Measurements from ENCODE around the gene POGK.
A peak's percentile ranks its signal among the peaks of the same experiment; 100 is the strongest.

POGK gene

DNA sequence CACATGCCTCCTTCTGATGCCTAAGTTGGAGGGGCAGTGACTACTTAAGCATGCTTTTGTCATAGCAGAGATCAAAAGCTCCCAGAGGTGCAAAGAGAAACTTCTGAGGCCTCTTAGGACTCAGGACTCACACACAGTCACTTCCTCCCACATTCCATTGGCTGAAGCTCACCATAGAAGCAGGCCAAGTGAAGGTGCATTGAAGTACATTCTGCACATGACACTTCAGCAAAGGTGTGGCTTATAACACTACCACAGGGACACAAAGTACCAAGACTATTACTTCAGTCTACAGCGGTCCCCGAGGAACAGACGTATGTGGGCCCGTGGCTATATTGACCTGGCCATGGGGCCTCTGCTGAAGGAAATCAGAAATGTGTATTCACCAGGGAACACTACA lies 2.5 kb upstream of the POGK start:
- H3K4me3 ChIP-seq (ENCODE audit: insufficient read depth, low read depth, low read length, poor library complexity, severe bottlenecking): no peak overlapping the region

DNA sequence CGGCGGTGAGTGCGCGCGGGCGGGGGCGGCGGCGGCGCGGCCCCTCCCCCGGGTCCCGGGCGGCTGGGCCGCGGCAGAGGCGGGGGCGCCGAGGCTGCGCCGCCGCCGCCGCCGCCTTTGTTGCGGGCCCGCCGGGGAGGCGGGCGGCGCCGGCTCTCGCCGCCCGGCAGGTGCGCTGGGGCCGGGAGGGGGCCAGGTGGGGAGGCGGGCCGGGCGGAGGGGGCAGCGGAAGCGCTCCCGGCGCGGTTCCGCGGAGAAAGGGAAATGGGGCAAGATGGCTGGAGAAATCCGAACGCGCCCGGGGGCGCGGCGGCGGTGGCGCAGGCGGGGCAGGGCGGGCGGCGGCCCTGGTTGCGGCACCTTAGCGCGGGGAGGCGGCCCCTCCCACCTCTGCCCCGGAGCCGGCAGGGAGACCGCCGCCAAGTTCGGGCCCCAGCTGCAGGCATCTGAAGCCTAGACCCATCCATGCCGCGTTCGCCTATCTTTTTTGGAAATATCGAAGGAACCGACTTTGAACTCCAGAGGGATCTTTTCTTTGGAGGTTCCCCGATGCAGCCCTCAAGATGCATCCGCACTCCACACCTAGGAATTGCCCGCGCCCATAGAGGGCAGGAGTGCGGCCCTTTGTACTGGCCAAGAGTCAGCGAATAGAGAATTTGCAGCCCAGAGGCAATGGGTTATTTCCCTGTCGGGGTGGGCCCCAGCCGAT lies 479 bp downstream of the POGK start:
- Histone ChIP-seq H3K27ac (ENCODE audit: insufficient read depth, low read length, poor library complexity, severe bottlenecking) (peak overlapping the region; percentile 85), H3K4me1 (ENCODE audit: control insufficient read depth, insufficient read depth, low read length, poor library complexity, severe bottlenecking) (peaks cover 20% of the 10 kb centered on the region)

More for the DNA sequence above, 2.5 kb upstream of the POGK start:
- Histone ChIP-seq H3K36me3 (ENCODE audit: control insufficient read depth, insufficient read depth, low read length) (peaks cover 2% of the 10 kb centered on the region), H3K9me3 (ENCODE audit: control insufficient read depth, low read length) (no peaks in the 10 kb centered on the region), H3K27ac (ENCODE audit: insufficient read depth, low read length, poor library complexity, severe bottlenecking) (no peak overlapping the region), H3K27me3 (replicated peaks; ENCODE audit: control insufficient read depth, insufficient read depth, low read length, poor library complexity, severe bottlenecking) (no peaks in the 10 kb centered on the region), H3K4me1 (ENCODE audit: control insufficient read depth, insufficient read depth, low read length, poor library complexity, severe bottlenecking) (peaks cover 20% of the 10 kb centered on the region)
- no peak for DNase-seq

DNA sequence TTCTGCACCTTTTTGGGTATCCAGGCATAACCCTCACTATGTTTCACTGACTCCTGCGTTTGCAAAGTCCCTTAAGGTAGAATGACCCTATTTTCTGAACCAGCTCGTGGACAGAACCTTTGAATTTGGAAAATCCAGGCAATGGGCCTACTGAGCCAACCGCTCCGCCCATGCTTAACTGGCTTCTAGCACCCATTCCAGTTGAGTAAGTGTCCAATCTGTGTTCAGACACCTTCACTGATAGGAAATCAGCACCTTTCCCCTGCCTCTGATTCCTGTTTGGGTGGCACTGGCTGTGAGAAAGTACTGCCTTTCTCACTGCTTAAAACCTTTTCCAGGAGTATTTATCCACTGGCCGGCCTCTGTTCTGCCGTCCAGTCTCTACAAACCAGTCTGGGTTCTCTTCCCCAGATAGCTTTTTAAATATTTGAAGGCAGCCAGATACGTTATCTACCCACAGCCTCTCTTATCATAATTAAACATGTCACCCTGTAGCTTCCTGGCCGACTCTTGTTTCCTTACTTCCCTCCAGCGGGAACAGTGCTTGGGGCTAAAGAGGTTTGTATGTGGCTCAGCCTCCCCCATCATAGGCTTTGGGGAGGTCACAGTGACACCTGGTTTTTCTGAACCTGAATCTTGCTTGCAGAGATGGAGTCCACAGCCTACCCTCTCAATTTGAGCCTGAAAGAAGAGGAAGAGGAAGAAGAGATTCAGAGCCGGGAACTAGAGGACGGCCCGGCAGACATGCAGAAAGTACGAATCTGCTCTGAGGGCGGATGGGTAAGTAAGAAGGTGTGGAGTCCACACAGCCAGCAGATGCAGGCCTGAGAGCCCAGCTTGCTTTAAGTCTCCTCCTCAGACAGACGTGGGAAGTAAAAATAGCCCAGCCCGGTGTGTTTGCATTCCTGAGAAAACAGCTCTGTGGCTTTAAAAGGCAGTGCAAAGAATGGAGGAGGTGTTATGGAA lies 1.3 kb downstream of the POGK start:
- Histone ChIP-seq H3K9me3 (ENCODE audit: control insufficient read depth, low read length) (no peaks in the 10 kb centered on the region), H3K4me1 (ENCODE audit: control insufficient read depth, insufficient read depth, low read length, poor library complexity, severe bottlenecking) (peaks cover 20% of the 10 kb centered on the region), H3K4me3 (ENCODE audit: insufficient read depth, low read depth, low read length, poor library complexity, severe bottlenecking) (peak overlapping the region; percentile 66), H3K36me3 (ENCODE audit: control insufficient read depth, insufficient read depth, low read length) (peaks cover 34% of the 10 kb centered on the region), H3K27me3 (replicated peaks; ENCODE audit: control insufficient read depth, insufficient read depth, low read length, poor library complexity, severe bottlenecking) (no peaks in the 10 kb centered on the region), H3K27ac (ENCODE audit: insufficient read depth, low read length, poor library complexity, severe bottlenecking) (peak overlapping the region; percentile 72)
- DNase-seq: no peak

More for the DNA sequence above, 479 bp downstream of the POGK start:
- no peaks in the 10 kb centered on the region for H3K9me3 ChIP-seq (ENCODE audit: control insufficient read depth, low read length)
- no peaks in the 10 kb centered on the region for H3K27me3 ChIP-seq (replicated peaks; ENCODE audit: control insufficient read depth, insufficient read depth, low read length, poor library complexity, severe bottlenecking)
- peak; percentile 51 to 53 (median 53) for DNase-seq
- peak overlapping the region; percentile 66 for H3K4me3 ChIP-seq (ENCODE audit: insufficient read depth, low read depth, low read length, poor library complexity, severe bottlenecking)
- H3K36me3 ChIP-seq (ENCODE audit: control insufficient read depth, insufficient read depth, low read length): peaks cover 26% of the 10 kb centered on the region

DNA sequence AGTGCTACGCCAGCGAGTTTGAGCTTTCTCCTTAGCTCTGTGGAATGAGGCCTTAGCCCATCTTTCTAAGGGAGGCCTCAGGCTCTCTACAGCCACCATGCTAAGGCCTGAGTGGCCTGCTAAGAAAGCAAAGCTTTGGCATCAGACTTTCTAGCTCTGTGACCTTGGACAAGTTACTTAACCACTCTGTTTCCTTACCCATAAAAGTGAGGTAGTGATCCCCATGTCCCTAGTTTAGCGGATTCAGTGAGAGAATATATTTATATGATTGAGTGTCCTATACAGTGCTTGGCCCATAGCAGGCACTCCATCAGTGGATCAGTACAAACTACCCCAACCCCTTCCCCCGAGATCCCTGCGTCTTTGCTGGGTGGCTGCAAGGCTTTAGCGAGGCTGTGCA lies 4.0 kb downstream of the POGK start:
- Histone ChIP-seq H3K27ac (ENCODE audit: insufficient read depth, low read length, poor library complexity, severe bottlenecking) (no peak overlapping the region), H3K36me3 (ENCODE audit: control insufficient read depth, insufficient read depth, low read length) (peaks cover 61% of the 10 kb centered on the region), H3K4me1 (ENCODE audit: control insufficient read depth, insufficient read depth, low read length, poor library complexity, severe bottlenecking) (peaks cover 20% of the 10 kb centered on the region), H3K9me3 (ENCODE audit: control insufficient read depth, low read length) (no peaks in the 10 kb centered on the region), H3K4me3 (ENCODE audit: insufficient read depth, low read depth, low read length, poor library complexity, severe bottlenecking) (no peak overlapping the region), H3K27me3 (replicated peaks; ENCODE audit: control insufficient read depth, insufficient read depth, low read length, poor library complexity, severe bottlenecking) (no peaks in the 10 kb centered on the region)
- DNase-seq: no peak

DNA sequence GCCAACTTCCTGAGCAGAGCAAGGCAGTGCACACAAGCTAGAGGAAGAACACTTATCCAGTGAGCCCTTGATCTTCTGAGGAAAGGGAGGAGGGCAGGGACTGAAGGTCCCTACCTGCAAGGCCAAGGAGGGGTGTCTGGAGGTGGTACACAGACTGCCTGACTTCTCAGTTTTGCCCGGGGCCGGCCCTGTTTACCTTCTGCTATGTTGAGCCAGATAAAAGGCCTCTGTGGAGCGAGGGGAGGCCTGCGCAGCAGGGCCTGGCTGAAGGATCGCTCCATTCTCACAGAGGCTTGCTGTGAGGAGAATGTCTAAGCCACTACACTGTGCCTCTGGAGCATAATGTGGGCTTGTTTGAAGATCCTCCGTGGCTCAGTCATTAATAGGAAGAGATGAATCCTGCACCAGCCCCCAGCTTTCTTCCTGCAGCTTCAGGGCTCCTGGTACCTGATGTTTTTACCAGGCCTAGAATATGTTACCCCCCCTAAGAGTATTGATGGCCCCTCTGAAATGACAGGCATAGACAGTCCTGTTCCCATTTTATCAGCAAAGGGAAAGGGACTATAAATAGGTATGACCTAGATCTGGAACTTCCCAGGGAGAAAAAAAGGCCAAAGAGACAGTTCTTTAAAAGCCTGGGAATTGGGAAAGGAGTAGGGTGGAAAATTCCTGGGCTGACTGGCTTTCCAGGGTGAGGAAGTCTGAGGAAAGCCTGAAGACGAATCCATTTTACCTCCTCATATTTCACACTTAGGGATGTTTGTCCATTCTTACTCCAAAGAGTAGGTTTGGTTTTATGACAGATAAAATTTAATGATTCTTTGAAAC lies 4.7 kb downstream of the POGK start:
- no peaks in the 10 kb centered on the region for H3K27me3 ChIP-seq (replicated peaks; ENCODE audit: control insufficient read depth, insufficient read depth, low read length, poor library complexity, severe bottlenecking)
- DNase-seq: no peak
- H3K4me3 ChIP-seq (ENCODE audit: insufficient read depth, low read depth, low read length, poor library complexity, severe bottlenecking): no peak overlapping the region
- peaks cover 13% of the 10 kb centered on the region for H3K4me1 ChIP-seq (ENCODE audit: control insufficient read depth, insufficient read depth, low read length, poor library complexity, severe bottlenecking)
- H3K36me3 ChIP-seq (ENCODE audit: control insufficient read depth, insufficient read depth, low read length): peaks cover 68% of the 10 kb centered on the region
- H3K9me3 ChIP-seq (ENCODE audit: control insufficient read depth, low read length): no peaks in the 10 kb centered on the region
- H3K27ac ChIP-seq (ENCODE audit: insufficient read depth, low read length, poor library complexity, severe bottlenecking): no peak overlapping the region

DNA sequence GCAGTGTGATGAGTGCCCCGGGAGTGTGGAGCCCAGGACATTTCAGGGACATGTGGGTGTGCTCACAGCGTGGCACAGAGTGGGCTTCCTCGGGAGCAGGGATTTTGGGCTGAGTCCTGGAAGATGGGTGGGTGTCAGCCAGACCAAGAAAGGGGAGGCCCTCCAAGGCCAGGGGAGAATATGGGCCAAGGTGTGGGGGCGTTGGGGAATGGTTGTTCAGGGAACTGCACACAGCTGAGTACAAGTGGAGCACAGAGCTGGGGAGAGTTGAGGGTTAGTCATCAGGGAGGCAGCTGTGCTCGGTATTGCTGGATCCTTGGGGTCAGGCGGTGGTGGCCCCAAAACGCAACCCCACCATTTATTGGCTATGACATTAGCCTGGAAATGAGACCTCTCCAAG lies 5.5 kb downstream of the POGK start:
- no peak overlapping the region for H3K4me3 ChIP-seq (ENCODE audit: insufficient read depth, low read depth, low read length, poor library complexity, severe bottlenecking)
- no peak overlapping the region for H3K27ac ChIP-seq (ENCODE audit: insufficient read depth, low read length, poor library complexity, severe bottlenecking)
- no peaks in the 10 kb centered on the region for H3K9me3 ChIP-seq (ENCODE audit: control insufficient read depth, low read length)
- H3K4me1 ChIP-seq (ENCODE audit: control insufficient read depth, insufficient read depth, low read length, poor library complexity, severe bottlenecking): peaks cover 11% of the 10 kb centered on the region
- no peaks in the 10 kb centered on the region for H3K27me3 ChIP-seq (replicated peaks; ENCODE audit: control insufficient read depth, insufficient read depth, low read length, poor library complexity, severe bottlenecking)
- peaks cover 76% of the 10 kb centered on the region for H3K36me3 ChIP-seq (ENCODE audit: control insufficient read depth, insufficient read depth, low read length)
- DNase-seq: no peak

DNA sequence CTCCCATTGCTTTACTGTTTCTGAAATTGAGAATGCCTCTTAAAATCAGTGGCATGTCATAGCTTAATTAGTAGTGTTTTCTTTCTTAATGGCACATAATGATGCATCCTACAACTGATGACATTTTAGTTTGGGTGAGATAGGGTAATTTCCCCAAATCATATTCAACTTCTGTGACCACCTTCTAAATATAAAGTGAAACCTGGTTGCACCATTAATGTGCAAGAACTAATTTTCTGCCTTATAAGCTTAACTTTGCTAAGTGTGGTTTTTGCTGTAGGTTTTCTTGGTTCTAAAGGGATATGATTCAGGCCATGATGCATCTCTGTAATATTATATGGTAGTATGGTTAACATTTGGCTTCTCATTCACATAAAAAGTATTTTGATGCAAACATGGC lies 8.9 kb downstream of the POGK start:
- DNase-seq: no peak
- Histone ChIP-seq H3K4me3 (ENCODE audit: insufficient read depth, low read depth, low read length, poor library complexity, severe bottlenecking) (no peak overlapping the region), H3K4me1 (ENCODE audit: control insufficient read depth, insufficient read depth, low read length, poor library complexity, severe bottlenecking) (no peaks in the 10 kb centered on the region), H3K27me3 (replicated peaks; ENCODE audit: control insufficient read depth, insufficient read depth, low read length, poor library complexity, severe bottlenecking) (no peaks in the 10 kb centered on the region), H3K36me3 (ENCODE audit: control insufficient read depth, insufficient read depth, low read length) (peaks cover 82% of the 10 kb centered on the region), H3K27ac (ENCODE audit: insufficient read depth, low read length, poor library complexity, severe bottlenecking) (no peak overlapping the region), H3K9me3 (ENCODE audit: control insufficient read depth, low read length) (no peaks in the 10 kb centered on the region)

DNA sequence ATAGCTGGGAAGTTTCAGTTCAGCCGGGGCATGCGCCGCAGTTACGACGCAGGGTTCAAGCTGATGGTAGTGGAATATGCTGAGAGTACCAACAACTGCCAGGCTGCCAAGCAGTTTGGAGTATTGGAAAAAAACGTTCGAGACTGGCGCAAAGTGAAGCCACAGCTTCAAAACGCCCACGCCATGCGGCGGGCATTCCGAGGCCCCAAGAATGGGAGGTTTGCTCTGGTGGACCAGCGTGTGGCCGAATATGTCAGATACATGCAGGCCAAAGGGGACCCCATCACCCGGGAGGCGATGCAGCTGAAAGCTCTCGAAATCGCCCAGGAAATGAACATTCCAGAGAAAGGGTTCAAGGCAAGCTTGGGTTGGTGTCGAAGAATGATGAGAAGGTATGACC lies 9.9 kb downstream of the POGK start:
- Histone ChIP-seq H3K4me3 (ENCODE audit: insufficient read depth, low read depth, low read length, poor library complexity, severe bottlenecking) (no peak overlapping the region), H3K4me1 (ENCODE audit: control insufficient read depth, insufficient read depth, low read length, poor library complexity, severe bottlenecking) (no peaks in the 10 kb centered on the region), H3K27me3 (replicated peaks; ENCODE audit: control insufficient read depth, insufficient read depth, low read length, poor library complexity, severe bottlenecking) (no peaks in the 10 kb centered on the region), H3K9me3 (ENCODE audit: control insufficient read depth, low read length) (no peaks in the 10 kb centered on the region), H3K36me3 (ENCODE audit: control insufficient read depth, insufficient read depth, low read length) (peaks cover 77% of the 10 kb centered on the region), H3K27ac (ENCODE audit: insufficient read depth, low read length, poor library complexity, severe bottlenecking) (no peak overlapping the region)
- DNase-seq: no peak

DNA sequence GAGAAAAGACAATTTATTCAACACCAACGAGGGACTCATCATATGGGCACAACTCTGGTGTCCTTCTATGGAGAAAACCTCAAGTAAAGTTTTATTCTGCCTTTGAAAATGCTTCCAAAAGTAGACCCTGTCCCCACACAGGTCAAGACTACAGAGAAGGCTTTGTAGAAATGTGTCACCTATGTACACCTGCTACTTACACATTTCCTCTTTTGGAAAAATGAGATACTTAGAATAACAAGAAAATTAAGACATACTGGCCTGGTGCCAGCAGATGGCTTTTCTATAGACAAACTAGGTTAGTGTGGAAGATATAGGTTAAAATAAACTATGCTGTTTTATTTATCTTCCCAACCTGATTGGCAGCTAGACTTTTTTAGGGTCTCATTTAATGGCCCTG lies 13.6 kb downstream of the POGK start:
- no peaks in the 10 kb centered on the region for H3K4me1 ChIP-seq (ENCODE audit: control insufficient read depth, insufficient read depth, low read length, poor library complexity, severe bottlenecking)
- no peak overlapping the region for H3K27ac ChIP-seq (ENCODE audit: insufficient read depth, low read length, poor library complexity, severe bottlenecking)
- H3K9me3 ChIP-seq (ENCODE audit: control insufficient read depth, low read length): no peaks in the 10 kb centered on the region
- H3K4me3 ChIP-seq (ENCODE audit: insufficient read depth, low read depth, low read length, poor library complexity, severe bottlenecking): no peak overlapping the region
- H3K27me3 ChIP-seq (replicated peaks; ENCODE audit: control insufficient read depth, insufficient read depth, low read length, poor library complexity, severe bottlenecking): no peaks in the 10 kb centered on the region
- no peak for DNase-seq
- peaks cover 61% of the 10 kb centered on the region for H3K36me3 ChIP-seq (ENCODE audit: control insufficient read depth, insufficient read depth, low read length)
